CD14-positive monocyte (primary cell): ENCODE measurements around the gene HK2. TPM values are rescaled to one million over a fixed set of nuclear protein-coding genes. Genes with fewer than 3 reads are reported as not detected.
A peak's percentile ranks its signal among the peaks of the same experiment; 100 is the strongest.

Source experiments
- DNase-seq, 3 donors: peaks; one replicate each; pipeline ENCODE4 v3.0.0-alpha.2; 2011 to 2022
- H2AFZ ChIP-seq: 2 replicates; pipeline ENCODE4 v1.6.0; 2012; ENCODE audit warnings: mild to moderate bottlenecking, low read depth, low read length, inconsistent platforms; ENCODE audit not compliant: insufficient read depth, poor library complexity, severe bottlenecking
- H3K27ac ChIP-seq, 2 donors: 1 replicate in 1 of 2; 2 replicates in 1 of 2; pipeline ENCODE4 v1.5.1; 2012 to 2013; ENCODE audit warnings: low read length in 2 of 2, control low read depth in 1 of 2, inconsistent platforms in 1 of 2, low read depth in 1 of 2, mild to moderate bottlenecking in 1 of 2
- H3K27me3 ChIP-seq, 2 donors: one replicate each; pipeline versions ENCODE4 v1.6.0 to v1.6.1; 2011 to 2013; ENCODE audit warnings: low read length in 2 of 2; ENCODE audit not compliant: control insufficient read depth in 2 of 2, insufficient read depth in 2 of 2
- H3K36me3 ChIP-seq, 2 donors: replicated peaks in 1 of 2; 1 replicate in 1 of 2; 2 replicates in 1 of 2; pipeline versions ENCODE4 v1.5.1 to v1.6.1; 2012 to 2013; ENCODE audit warnings: low read length in 2 of 2, control low read depth in 1 of 2, inconsistent platforms in 1 of 2, mild to moderate bottlenecking in 1 of 2; ENCODE audit not compliant: insufficient read depth in 2 of 2, control insufficient read depth in 1 of 2
- H3K4me1 ChIP-seq, 2 donors: 1 replicate in 1 of 2; 2 replicates in 1 of 2; pipeline versions ENCODE4 v1.5.1 to v1.6.1; 2012 to 2013; ENCODE audit warnings: low read length in 2 of 2, control low read depth in 1 of 2, inconsistent platforms in 1 of 2, mild to moderate bottlenecking in 1 of 2, moderate library complexity in 1 of 2; ENCODE audit not compliant: insufficient read depth in 2 of 2, control insufficient read depth in 1 of 2
- H3K4me2 ChIP-seq: replicated peaks from 2 replicates; pipeline ENCODE3; 2012; ENCODE audit warnings: low read length, moderate library complexity, mild to moderate bottlenecking; ENCODE audit not compliant: poor library complexity, severe bottlenecking; ENCODE audit errors: extremely low read depth
- H3K4me3 ChIP-seq, 3 experiments: fragments of 200-600 bp in 1 of 3; sonication (generic) in 1 of 3; replicated peaks in 1 of 3; 1 replicate in 2 of 3; 2 replicates in 1 of 3; pipeline ENCODE4 v1.5.1; 2011 to 2013; ENCODE audit warnings: low read length in 3 of 3, mild to moderate bottlenecking in 3 of 3, control low read depth in 2 of 3, low read depth in 2 of 3, inconsistent platforms in 1 of 3, moderate library complexity in 1 of 3
- H3K79me2 ChIP-seq: 2 replicates; pipeline ENCODE4 v1.6.0; 2012; ENCODE audit warnings: mild to moderate bottlenecking, control low read depth, inconsistent platforms, low read length, moderate library complexity; ENCODE audit not compliant: insufficient read depth
- H3K9ac ChIP-seq: 2 replicates; pipeline ENCODE4 v1.6.0; 2017; ENCODE audit warnings: low read length, mild to moderate bottlenecking; ENCODE audit not compliant: insufficient read depth, poor library complexity, severe bottlenecking
- H3K9me3 ChIP-seq, 2 donors: replicated peaks in 1 of 2; 1 replicate in 1 of 2; 2 replicates in 1 of 2; pipeline versions ENCODE4 v1.5.1 to v1.6.1; 2012 to 2013; ENCODE audit warnings: low read length in 2 of 2, control low read depth in 1 of 2; ENCODE audit not compliant: control insufficient read depth in 1 of 2, insufficient read depth in 1 of 2
- H4K20me1 ChIP-seq: 2 replicates; pipeline ENCODE4 v1.6.0; 2012; ENCODE audit warnings: mild to moderate bottlenecking, low read length, control low read depth, moderate library complexity; ENCODE audit not compliant: insufficient read depth
- H3K27ac Mint-ChIP-seq, 7 donors: one replicate each; pipeline ENCODE4 v1.8.0; 2020; ENCODE audit warnings: mild to moderate bottlenecking in 7 of 7, mixed read lengths in 7 of 7, moderate library complexity in 6 of 7, inconsistent platforms in 2 of 7
- H3K27me3 Mint-ChIP-seq, 3 donors: one replicate each; pipeline ENCODE4 v1.8.0; 2021 to 2022; ENCODE audit warnings: low read depth in 3 of 3, mild to moderate bottlenecking in 3 of 3, mixed read lengths in 3 of 3, moderate library complexity in 3 of 3, inconsistent platforms in 1 of 3
- H3K36me3 Mint-ChIP-seq, 2 donors: one replicate each; pipeline ENCODE4 v1.8.0; 2020; ENCODE audit warnings: mixed read lengths in 2 of 2, inconsistent platforms in 1 of 2, mild to moderate bottlenecking in 1 of 2
- H3K4me1 Mint-ChIP-seq: one replicate; pipeline ENCODE4 v1.8.0; 2020; ENCODE audit warnings: mild to moderate bottlenecking, mixed read lengths
- H3K4me3 Mint-ChIP-seq, 2 donors: one replicate each; pipeline ENCODE4 v1.8.0; 2020; ENCODE audit warnings: mild to moderate bottlenecking in 2 of 2, mixed read lengths in 2 of 2, moderate library complexity in 1 of 2
- H3K9me3 Mint-ChIP-seq, 7 donors: one replicate each; pipeline ENCODE4 v1.8.0; 2020 to 2022; ENCODE audit warnings: mixed read lengths in 7 of 7, mild to moderate bottlenecking in 6 of 7, moderate library complexity in 6 of 7, inconsistent platforms in 2 of 7
- WGBS: methylation state at CpG from one replicate; pipeline ENCODE4 v1.1.5; 2013; ENCODE audit warnings: missing lambda C conversion rate; ENCODE audit not compliant: insufficient coverage; 5-methylcytosine and 5-hydroxymethylcytosine counted together
- intact Hi-C, 2 donors: fragments of 100-400 bp; cut with micrococcal nuclease; formaldehyde crosslinking; loops; one replicate each; pipeline versions ENCODE4 v1.15.0 to v1.15.1; 2023
- polyA plus RNA-seq, 3 donors: library from polyadenylated mRNA; depleted of rRNA in 1 of 3; unstranded in 2 of 3; stranded (reverse) in 1 of 3; fragments of 300-500 nt in 2 of 3; fragments of >200 nt in 1 of 3; fragmentation: Illumina TruSeq in 2 of 3; gene quantifications; 1 replicate in 2 of 3; 2 replicates in 1 of 3; pipeline ENCODE4 v1.2.3, GENCODE V29; 2012 to 2021
- TF ChIP-seq, protein P1 (sequence below): fragments of 200-600 bp; IDR thresholded peaks from one replicate; pipeline ENCODE4 v1.8.0; 2022; ENCODE audit warnings: antibody characterized with exemption, mild to moderate bottlenecking

Gene HK2
- polyA plus RNA-seq, 3 donors: 20.3 to 46.7 (median 29.8) TPM

DNA sequence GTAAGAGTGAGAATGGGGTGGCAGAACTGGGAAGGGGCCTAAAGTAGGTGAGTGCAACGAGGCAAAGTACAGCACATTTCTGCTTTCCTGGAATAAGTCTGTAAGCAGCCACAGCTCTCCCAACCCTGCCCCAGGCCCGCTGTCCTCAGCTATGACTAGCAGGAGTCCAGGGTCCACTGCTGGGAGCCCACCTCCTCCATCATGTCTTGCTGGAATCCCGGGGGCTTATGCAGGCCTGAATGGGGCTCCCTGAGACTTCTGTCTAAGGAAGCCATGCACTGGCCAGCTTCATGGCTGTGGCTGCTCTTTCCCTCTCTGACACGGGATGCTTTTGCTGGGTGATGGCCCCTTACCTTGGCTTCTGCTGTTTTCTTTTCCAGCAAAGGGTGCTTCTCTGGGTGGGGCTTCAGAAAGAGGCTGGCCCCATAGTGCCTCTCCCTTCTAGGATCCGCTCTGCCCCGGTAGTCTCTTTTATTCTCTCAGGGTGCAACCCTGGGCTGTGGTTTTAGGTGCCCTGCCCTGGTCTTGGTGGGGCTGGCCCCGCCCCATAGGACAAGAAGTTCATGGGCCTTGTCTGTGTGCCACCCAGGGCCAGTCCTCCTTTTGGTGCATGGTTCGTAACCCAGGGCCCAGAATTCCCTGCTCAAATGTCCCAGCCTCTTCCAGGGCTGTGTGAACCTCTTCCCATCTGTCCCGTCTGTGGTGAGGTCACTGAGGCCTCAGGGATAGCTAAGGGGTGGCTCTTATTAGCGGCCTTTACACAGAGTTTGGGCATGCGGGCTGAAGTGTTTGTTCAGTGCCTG is 90.7 kb downstream of the HK2 start:
- 77% methylated on average over 6 of the region's 11 CpGs for WGBS
- H3K4me2 ChIP-seq: no peak overlapping the region
- H3K27ac ChIP-seq: no peak overlapping the region
- H3K27me3 ChIP-seq: no peaks in the 10 kb centered on the region
- intact Hi-C loops: loop anchor here (5.0 kb wide), 2 partner anchors 478 to 483 kb away; no protein-coding TSS in a partner anchor
- H3K27ac Mint-ChIP-seq: peak overlapping the region in 1 of 7 donors; percentile 26
- no peaks in the 10 kb centered on the region for H3K36me3 ChIP-seq
- TF ChIP-seq, protein P1, sequence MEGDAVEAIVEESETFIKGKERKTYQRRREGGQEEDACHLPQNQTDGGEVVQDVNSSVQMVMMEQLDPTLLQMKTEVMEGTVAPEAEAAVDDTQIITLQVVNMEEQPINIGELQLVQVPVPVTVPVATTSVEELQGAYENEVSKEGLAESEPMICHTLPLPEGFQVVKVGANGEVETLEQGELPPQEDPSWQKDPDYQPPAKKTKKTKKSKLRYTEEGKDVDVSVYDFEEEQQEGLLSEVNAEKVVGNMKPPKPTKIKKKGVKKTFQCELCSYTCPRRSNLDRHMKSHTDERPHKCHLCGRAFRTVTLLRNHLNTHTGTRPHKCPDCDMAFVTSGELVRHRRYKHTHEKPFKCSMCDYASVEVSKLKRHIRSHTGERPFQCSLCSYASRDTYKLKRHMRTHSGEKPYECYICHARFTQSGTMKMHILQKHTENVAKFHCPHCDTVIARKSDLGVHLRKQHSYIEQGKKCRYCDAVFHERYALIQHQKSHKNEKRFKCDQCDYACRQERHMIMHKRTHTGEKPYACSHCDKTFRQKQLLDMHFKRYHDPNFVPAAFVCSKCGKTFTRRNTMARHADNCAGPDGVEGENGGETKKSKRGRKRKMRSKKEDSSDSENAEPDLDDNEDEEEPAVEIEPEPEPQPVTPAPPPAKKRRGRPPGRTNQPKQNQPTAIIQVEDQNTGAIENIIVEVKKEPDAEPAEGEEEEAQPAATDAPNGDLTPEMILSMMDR: no peak
- peaks cover 59% of the 10 kb centered on the region for H3K4me1 Mint-ChIP-seq
- H4K20me1 ChIP-seq: no peaks in the 10 kb centered on the region
- DNase-seq: no peak
- peaks cover 4 to 12% (median 7%) of the 10 kb centered on the region in 7 donors for H3K9me3 Mint-ChIP-seq
- peak overlapping the region; percentile 61 for H2AFZ ChIP-seq
- peaks cover 43 to 50% of the 10 kb centered on the region in 2 donors for H3K4me1 ChIP-seq
- H3K4me3 ChIP-seq: no peak overlapping the region
- peaks cover 0 to 5% of the 10 kb centered on the region in 2 donors for H3K9me3 ChIP-seq
- peaks cover 0 to 8% (median 8%) of the 10 kb centered on the region in 3 donors for H3K27me3 Mint-ChIP-seq
- H3K9ac ChIP-seq: peak overlapping the region; percentile 4
- H3K36me3 Mint-ChIP-seq: peaks cover 6 to 32% of the 10 kb centered on the region in 2 donors
- H3K4me3 Mint-ChIP-seq: peak overlapping the region in 1 of 2 donors; percentile 46
- H3K79me2 ChIP-seq: no peaks in the 10 kb centered on the region

DNA sequence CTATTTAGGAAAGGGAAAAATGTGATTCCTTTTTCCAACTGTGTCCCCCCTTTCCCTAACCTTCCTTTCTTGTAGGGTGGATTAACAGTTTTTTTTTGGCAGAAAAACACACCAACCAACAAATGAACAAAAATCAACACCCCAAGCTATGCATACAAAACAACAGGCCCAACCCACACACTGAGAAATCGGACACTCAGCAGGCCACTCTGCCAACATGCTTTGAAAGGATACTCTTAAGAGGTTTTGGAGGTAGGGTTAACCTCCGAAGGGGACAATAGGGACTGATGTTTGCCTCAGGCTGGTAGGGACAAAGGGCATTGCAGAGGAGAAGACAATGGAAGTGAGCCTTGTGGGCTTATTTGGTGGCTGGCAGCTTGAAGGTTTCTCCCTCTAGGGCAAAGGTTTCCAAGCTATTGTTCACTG is 91.4 kb downstream of the HK2 start:
- Mint-ChIP-seq H3K4me1 (peaks cover 55% of the 10 kb centered on the region), H3K9me3 (peaks cover 4 to 12% (median 7%) of the 10 kb centered on the region in 7 donors), H3K36me3 (peaks cover 6 to 39% of the 10 kb centered on the region in 2 donors), H3K27ac (peak overlapping the region in 1 of 7 donors; percentile 8), H3K27me3 (peaks cover 0 to 10% (median 3%) of the 10 kb centered on the region in 3 donors), H3K4me3 (no peak overlapping the region)
- TF ChIP-seq, protein P1: no peak
- peaks cover 0 to 5% of the 10 kb centered on the region in 2 donors for H3K9me3 ChIP-seq
- 100% methylated on average over 1 of the region's 2 CpGs for WGBS
- no peaks in the 10 kb centered on the region for H3K36me3 ChIP-seq
- H4K20me1 ChIP-seq: no peaks in the 10 kb centered on the region
- no peak overlapping the region for H3K4me2 ChIP-seq
- no peak overlapping the region for H3K4me3 ChIP-seq
- H3K27me3 ChIP-seq: no peaks in the 10 kb centered on the region
- H3K4me1 ChIP-seq: peaks cover 40 to 45% of the 10 kb centered on the region in 2 donors
- no peak overlapping the region for H3K9ac ChIP-seq
- no peak overlapping the region for H2AFZ ChIP-seq
- DNase-seq: no peak
- H3K27ac ChIP-seq: no peak overlapping the region
- no peaks in the 10 kb centered on the region for H3K79me2 ChIP-seq
- intact Hi-C loops: no loop called here
